HCEC 1CT (cell line): ENCODE results near the gene LDHAL6A.

ENCODE experiments used
- DNase-seq: peaks from one replicate; pipeline ENCODE4 v3.0.0-alpha.2; 2017

LDHAL6A gene

DNA sequence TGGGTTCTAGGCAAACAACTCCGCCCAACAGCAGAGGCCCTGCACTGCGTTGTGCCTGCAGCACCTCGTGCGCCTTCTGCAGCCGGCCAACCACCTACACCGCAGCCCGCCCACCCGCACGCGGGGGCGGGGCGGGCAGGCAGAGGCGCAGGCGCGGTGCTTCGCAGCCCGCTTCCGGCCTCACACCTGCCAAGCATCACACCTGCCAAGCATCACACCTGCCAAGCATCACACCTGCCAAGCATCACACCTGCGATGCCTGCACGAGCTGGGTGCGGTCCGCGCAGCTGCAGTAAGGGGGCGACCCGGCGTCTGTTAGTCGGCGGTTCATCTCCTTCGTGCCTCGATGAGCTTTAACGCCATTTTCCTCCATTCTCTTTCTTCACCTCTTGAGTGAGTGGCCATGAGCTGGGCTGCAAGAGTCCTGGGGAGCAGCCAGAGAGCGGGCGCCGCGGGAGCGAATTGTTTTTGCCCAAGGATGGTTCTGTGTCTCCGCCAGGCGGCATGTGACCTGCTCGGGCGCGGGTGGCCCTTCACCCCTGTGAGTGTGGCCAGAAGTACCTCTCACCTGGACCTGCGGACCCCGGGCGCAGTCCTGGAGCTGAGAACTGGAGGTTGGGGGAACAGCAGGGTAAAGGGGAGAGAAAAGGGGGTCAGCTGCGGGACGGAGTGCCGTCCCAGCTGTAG, at the start of gene LDHAL6A:
Gene LDHAL6A (plus strand): TSS at position 171 of the 687 bp plus-strand sequence. CDS start 825 bp downstream, outside the sequence.
- no peak for DNase-seq

DNA sequence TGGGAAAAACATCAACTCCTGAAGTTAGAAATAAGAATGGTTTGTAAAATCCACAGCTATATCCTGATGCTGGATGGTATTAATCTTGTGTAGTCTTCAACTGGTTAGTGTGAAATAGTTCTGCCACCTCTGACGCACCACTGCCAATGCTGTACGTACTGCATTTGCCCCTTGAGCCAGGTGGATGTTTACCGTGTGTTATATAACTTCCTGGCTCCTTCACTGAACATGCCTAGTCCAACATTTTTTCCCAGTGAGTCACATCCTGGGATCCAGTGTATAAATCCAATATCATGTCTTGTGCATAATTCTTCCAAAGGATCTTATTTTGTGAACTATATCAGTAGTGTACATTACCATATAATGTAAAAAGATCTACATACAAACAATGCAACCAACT, 48.3 kb upstream of the LDHAL6A start:
- DNase-seq: peak; percentile 9

DNA sequence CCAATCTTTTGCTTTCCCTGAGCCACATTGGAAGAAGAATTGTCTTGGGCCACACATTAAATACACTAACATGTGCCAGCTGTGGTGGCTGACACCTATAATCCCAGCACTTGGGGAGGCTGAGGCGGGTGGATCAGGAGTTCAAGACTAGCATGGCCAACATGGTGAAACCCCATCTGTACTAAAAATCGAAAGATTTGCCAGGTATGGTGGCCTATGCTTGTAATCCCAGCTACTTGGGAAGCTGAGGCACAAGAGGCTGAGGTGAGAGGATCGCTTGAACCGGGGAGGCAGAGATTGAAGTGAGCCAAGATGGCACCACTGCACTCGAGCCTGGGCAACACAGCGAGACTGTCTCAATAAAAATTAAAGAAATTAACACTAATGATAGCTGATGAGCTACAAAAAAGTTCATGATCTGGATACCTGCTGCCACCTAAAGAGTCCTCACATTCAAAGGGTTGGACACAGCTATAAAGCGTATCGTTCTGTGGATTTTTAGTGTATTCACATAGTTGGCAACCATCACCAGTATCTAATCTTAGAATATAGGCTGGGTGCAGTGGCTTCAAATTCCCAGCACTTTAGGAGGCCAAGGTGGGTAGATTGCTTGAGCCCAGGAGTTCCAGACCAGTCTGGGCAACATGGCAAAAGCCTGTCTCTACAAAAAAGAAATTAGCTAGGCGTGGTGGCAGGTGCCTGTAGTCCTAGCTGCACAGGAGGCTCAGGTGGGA, 46.9 kb upstream of the LDHAL6A start:
- DNase-seq: no peak

DNA sequence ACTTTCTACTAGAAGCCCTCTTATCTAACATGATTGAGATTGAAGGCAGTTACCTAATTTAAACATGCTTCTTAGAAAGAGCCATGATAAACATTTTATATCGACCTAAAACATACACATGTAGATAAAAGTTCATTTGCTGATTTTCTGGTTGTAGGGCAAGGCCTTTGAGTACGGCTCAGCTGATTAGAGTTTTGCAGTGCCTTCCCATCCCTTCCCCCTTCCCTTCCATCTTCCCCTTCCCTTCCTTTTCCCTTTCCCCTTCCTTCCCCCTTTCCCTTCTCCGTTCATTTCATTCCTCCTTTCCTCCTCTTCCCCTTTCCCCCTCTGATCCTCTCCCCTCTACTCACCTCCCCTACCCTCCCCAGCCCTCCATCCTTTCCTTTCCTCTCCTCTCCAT, 39.2 kb upstream of the LDHAL6A start:
- DNase-seq: no peak

DNA sequence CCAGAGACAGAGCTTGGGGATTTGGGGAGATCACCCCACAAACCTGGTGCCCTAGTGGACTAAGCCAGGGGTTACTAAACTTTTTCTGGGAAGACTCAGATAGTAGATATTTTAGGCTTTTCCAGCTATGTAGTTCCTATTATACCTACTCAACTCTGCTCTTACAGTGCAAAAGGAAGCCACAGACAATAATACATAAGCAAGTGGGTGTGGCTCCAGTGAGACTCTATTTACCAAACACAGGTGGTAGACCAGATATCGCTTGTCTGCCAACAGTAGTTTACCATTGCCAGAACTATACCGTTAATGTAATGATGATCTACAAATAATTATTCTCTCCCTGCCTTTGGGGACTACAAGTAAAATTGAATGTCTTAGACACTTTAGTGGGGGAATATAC, 36.6 kb upstream of the LDHAL6A start:
- no peak for DNase-seq

DNA sequence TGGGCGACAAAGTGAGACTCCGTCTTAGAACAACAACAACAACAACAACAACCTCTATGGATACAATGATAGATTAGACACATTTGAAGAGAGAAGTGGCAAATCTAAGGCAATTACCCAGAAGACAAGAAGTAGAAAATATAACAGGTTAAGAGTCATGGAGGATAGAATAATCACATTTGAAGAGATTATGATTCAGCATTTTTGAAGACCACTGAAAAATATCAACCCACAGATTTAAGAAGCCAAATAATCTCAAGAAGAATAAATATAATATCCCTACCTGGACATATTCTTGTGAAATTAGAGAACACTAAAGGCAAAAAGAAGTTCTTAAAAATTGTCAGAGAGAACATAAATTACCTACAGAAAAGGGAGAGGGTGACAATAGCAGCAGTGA, 35.6 kb upstream of the LDHAL6A start:
- no peak for DNase-seq

DNA sequence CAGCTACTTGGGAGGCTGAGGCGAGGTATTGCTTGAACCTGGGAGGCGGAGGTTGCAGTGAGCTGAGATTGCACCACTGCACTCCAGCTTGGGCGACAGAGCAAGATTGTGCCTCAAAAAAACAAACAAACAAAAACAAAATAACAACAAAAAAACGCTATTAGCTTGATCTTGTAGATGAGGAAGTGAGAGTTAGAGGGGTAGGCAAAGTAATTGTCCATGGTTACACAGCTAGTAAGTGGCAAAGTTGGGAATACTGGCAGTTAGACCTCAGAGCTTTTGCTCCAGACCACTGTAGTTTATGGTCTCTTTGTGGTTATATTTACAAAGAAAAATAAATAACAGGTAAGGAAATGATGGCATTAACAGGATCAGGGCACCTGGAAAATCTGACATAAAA, 28.4 kb upstream of the LDHAL6A start:
- no peak for DNase-seq

DNA sequence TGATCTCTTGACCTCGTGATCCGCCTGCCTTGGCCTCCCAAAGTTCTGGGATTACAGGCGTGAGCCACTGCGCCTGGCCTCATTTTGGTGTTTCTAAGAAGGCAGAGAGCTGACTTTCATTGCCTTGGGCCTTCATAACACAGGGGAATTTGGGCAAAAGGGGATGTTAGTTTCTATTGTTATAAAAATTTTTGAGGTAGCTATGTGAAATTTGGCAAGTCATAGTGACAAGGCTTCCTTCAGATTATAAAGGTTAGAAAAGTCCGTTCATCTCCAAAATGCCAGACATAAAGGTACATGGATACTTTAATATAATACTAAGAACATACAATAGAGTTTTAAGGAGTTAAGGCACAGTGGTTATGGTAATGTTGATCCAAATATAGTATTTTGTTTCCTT, 26.3 kb upstream of the LDHAL6A start:
- no peak for DNase-seq

DNA sequence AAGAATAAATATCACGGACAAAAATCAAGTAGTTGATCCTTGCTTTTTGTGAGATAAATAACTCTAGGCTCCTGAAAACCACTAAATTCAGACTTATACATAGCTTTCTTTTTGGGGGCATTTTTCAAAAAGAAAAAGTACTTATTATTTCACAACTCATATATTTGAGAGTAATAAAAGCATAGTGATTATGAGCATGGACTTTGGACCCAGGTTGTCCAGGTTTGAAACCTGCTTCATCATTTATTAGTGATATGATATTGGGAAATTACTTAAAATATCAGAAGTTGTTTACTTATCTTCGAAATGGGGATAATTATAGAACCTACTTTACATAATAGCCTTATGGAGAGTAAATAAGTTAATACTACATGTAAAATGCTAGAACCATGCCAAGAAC, 17.0 kb upstream of the LDHAL6A start:
- no peak for DNase-seq

DNA sequence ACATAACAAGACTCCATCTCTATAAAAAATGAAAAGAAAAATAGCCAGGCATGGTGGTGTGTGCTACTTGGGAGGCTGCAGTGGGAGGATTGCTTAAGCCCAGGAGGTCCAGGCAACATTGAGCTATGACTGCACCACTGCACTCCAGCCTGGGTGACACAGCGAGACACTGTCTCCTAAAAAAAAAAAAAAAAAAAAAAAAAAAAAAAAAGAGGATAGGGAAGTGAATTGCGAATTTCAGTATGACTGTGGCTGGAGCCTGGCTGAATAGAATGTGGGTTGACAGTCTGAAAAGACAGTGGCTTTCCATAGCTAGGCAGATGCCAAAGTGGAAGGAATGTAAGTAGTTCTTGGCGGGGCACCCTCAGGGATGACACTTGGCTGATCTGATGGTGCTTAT, 6.4 kb upstream of the LDHAL6A start:
- DNase-seq: no peak

DNA sequence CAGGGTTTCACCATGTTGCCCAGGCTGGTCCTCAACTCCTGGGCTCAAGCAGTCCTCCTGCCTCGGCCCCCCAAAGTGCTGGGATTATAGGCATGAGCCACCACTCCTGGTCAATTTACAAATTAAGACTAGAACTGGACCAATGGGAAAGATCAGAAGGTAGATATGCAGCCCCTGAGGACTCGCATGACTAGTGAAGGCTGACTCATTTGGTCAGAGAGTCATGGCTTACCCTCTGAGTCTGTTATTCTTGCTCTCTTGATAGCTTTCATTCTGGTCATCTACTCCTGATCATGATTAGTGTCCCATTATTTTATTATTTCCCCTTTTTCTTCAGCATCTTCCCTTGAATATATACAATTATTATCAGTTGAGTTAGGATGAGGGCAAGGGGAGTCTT, 2.7 kb upstream of the LDHAL6A start:
- DNase-seq: peak; percentile 38

DNA sequence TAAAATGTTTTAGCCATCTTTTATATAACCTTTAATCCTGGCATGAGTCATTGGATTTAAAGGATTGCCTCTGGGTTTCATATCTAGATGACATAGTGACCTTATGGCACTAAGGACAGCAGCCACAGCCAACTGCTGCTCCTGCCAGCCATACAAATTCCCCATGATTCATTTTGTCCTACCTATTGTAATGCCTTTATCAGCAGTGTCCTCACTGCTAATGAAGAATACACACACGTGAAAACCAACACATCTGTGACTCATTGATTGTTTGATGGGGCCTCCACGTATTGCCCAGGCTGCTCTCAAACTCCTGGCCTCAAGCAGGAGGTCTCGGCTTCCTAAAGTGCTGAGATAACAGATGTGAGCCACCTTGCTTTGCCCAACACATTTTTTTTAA, 1.8 kb downstream of the LDHAL6A start:
- no peak for DNase-seq

DNA sequence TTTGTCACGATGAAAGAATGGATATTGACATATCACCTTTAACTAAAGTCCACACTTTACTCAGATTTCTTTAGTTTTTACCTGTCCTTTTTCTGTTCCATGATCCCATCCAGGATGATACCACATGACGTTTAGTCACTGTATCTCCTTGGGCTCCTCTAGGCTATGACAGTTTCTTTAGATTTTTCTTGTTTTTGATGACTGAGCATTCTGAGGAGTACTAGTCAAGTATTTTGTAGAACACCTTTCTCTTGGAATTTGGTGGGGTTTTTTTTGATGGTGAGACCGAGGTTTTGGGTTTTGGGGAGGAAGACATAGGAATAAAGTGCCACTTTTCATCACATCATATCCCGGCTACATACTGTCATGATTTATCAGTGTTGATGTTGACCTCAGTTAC, 4.0 kb downstream of the LDHAL6A start:
- no peak for DNase-seq

DNA sequence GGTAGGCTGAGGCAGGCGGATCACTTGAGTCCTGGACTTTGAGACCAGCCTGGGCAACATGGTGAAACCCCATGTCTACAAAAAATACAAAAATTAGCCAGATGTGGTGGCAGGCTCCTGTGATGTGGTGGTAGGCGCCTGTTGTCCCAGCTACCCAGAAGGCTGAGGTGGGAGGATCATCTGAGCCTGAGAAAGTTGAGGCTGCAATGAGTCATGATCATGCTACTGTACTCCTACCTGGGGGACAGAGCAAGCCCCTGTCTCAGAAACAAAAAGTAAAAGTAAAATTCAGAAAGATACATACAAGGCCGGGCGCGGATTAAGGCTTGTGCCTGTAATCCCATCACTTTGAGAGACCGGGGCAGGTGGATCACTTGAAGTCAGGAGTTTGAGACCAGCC, 6.3 kb downstream of the LDHAL6A start:
- no peak for DNase-seq

DNA sequence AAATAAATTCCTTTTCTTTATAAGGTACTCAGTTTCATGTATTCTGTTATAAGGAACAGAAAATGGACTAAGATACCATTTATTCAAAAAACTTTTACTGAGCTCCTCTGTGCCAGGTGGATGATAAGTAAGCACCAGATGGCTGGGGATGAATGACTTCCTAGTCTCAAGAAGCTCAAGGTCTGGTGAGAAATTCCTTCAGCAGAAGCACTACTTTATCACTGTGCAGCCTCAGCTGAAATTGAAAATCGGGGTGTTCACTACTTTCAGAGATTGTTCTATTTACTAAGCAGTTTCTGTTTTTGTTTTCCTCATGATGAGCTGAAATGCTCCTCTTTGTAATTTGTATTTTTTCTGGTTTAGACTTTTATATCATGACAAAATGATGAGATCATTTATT, 7.8 kb downstream of the LDHAL6A start:
- no peak for DNase-seq

DNA sequence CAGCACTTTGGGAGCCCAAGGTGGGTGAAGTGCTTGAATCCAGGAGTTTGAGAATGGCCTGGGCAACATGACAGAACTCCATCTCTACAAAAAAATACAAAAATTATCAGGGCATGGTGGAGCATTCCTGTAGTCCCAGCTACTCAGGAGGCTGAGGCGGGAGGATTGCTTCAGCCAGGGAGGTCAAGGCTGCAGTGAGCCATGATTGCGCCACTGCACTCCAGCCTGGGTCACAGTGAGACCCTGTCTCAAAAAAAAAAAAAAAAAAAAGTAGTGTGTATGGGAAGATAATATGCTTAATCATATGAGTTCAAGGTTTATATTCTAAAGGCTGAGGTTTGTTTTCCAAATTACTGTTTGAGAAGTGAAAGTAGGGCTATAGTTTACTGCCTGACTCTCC, 10.7 kb downstream of the LDHAL6A start:
- no peak for DNase-seq

DNA sequence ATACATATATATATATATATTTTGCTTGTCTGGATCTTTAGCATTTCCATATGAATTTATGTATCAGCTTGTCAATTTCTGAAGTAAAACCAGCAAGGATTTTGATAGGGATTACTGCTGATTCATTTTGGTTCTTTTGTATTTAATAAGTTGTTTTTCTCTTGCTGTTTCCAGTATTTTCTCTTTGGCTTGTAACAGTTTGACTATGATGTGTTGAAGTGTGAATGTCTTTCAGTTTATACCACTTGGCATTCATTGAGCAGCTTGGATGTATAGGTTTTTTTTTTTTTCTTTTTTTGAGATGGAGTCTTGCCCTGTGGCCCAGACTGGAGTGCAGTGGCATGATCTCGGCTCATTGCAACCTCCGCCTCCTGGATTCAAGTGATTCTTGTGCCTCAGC, 12.4 kb downstream of the LDHAL6A start:
- no peak for DNase-seq

DNA sequence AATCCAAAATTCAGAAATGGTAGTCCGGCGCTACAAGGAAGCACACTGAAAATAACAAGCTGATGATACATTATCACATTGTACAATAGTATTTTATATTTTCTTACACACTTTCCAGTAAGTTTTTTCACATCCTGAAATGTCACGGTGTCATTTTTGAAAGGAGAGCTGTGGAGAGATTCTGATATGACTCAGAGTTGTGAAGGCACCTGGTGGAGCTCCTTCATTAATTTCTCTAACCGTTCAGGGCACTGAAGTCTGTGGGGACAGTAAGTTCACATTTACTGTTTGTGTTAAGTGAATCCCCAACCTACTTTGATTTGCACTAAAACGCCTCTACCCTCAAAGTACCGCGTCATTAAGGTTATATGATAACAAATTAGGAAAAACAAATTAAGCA, 13.3 kb downstream of the LDHAL6A start:
- DNase-seq: no peak

DNA sequence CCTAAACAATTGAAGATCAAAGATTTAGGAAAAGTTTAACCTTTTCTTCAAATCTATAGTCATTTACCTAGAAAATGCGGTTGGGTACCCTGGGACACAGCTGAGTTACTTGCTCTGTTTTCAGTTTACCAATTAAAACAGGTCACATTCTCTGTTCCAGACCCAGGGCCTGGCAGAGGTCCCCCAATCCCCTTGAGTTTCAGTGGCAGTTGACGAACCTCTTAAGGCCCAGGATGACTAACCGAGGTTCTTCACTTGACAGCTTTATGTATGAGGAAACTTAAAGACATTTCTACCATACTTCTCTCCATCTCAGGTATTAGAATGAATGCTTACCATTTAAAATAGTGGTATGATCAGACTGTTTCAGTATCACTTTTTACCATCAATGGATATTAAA, 16.3 kb downstream of the LDHAL6A start:
- no peak for DNase-seq

DNA sequence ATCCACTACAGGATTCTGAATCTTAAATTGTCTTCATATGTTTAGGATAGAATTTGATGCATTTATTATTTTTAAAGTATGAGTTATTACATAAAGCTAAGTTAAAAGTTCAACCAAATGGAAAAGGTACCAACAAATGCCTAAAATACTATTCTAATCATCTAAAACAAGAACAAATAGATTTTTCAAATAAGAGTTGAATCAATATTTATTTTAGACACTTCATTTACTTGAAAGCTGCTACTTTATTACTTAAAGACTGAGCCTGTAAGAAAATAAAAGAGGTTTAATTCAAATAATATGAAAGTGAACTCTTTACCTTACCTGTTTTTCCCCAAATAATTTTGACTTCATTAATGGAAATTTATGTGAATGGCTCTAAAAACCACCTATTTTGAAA, 16.9 kb downstream of the LDHAL6A start:
- DNase-seq: no peak

DNA sequence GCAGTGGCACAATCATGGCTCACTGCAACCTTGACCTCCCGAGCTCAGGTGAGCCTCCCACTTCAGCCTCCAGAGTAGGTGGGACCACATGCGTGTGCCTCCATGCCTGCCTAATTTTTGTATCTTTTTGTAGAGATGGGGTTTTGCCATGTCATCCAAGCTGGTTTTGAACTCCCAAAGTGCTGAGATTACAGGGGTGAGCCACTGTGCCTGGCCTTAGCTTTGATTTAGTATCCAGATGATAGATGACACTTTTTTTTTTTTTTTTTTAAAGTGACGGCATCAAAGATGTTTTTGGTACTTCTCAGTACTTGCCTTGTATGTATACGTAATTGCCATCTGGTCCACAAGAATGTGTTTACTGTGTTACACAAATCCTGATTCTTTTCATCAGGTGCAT, 23.4 kb downstream of the LDHAL6A start:
- DNase-seq: no peak

DNA sequence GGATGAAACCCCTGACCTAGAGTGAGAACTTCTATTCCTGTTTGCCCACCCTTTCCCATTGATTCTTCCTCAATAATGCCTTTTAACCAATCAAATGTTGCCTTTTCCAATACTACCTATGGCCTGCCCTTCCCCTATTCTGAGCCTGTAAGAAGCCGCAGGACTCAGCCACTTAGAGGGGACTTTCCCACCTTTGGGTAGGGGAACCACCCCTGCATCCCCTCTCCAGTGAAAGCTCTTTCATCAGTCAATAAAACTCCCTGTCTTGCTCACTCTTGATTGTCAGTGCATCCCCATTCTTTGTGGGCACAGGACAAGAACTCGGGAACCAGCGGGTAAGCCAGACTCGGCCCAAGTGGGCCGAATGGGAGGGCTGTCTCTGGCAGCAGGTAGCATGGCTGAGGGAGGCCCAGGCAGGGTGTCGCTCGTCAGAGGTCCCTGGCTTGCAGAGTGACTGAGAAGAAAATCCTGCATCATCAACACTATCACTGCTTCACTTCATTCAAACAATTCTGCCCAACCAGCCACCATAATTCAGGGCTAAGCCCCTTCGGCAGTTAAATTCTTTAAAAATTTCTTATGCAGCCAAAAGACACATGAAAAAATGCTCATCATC, 30.4 kb downstream of the LDHAL6A start:
- DNase-seq: no peak

DNA sequence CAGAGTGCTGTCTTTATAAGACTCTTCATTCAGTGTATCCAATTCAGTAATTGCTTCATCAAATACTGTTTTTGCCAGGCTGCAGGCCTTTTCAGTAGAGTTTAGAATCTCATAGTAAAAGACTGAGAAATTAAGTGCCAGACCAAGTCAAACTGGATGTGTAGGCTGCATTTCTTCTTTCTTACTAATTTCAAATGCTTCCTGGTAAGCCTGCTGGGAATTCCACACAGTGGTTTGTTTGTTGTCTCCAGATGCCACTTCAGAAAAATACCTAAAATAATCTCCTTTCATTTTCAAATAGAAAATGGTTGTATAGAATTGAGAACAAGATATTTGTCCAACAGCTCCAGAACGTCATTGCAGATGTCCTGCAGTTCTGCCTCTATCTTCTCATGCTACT, 34.7 kb downstream of the LDHAL6A start:
- DNase-seq: no peak

DNA sequence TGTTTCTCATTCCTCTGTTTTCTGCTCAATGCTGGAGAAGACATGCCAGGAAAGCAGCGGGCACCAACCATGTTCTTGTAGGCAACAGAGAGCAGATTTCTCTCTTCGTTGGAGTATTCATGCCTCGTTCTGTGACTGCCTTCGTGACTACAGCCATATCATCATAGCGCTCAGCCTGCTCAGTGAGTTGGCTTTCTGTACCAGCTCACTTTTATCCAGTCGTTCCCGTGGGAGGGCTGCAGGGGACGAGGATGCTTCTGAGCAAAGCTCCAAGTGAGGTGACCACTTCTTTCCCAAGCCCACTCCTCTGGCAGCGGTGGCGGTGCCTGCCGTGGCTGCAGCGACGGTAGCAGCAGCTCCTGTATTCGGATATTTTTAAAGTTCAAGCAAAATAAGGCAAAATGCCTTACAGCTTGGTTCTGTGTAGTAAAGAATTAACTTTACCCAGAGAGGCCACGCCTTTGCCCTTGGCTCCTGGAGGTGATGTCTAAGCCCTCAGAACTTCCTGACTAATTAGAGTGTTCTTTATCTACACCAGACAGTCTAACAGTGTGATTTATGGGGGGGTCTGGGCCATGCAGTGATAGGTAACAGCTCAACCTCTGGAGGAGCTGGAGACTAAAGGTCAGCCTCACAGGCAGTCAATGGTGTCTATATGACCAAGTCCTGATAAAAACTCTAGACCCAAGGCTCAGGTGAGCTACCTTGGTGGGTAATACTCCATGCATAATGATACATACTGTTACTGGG, 35.3 kb downstream of the LDHAL6A start:
- DNase-seq: no peak
